ENCODE measurements around the gene ZBTB20.

GRCh38 chr3:114606336-114606735 is 540.8 kb downstream of the ZBTB20 start:
- TF ChIP-seq CTCF (IDR thresholded peaks at IDR 0.05) (no peak), POLR2A (IDR thresholded peaks at IDR 0.05) (no peak), EP300 (IDR thresholded peaks at IDR 0.05) (no peak)

Measured in stomach (tissue), 4 donors.